Stimulated activated CD8-positive, alpha-beta memory T cell treated with anti-CD3 and anti-CD28 coated beads, Interleukin-15, amount 100 ng/mL, for 1 hour (primary cell): ENCODE results near the gene CHAC1.

Experiments
- DNase-seq: peaks from one replicate; pipeline ENCODE4 v3.0.0-alpha.2; 2020; ENCODE audit warnings: low read depth

CHAC1 gene, protein sequence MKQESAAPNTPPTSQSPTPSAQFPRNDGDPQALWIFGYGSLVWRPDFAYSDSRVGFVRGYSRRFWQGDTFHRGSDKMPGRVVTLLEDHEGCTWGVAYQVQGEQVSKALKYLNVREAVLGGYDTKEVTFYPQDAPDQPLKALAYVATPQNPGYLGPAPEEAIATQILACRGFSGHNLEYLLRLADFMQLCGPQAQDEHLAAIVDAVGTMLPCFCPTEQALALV

DNA sequence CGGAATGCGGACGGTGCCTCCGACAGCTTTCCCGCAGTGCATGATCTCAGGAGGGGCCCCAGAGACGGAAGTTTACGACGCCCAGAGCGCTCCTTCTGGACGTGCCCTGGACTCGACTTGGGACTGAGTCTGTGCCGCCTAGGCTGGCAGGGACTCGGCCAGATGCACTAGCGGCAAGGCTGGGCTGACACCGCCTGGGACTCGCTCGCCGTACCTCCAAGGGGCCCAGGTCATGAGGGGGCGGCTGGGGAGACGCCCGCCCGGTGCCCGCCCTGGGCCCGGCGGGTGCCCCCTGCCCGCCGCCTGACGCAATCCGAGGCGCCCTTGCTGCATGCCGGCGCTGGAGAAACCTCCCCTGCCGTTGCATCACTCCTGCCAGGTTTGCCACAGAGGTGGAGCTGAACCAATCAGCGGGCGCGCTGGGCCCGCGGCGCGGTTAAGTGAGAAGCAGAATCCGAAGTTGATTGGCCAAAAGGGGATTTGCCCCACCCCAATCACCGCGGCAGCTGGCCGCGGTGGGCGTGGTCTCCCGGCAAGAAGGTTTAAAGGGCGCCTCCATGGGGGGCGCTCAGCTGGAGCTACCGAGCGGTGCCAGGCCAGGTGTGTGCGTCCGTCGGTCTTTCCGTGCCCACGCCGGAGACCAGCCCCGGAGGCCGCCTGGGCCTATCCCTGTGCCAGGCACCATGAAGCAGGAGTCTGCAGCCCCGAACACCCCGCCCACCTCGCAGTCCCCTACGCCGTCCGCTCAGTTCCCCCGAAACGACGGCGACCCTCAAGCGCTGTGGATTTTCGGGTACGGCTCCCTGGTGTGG lies at the start of gene CHAC1:
CHAC1 (plus strand) TSS at position 571 of the 812 bp plus-strand sequence; CDS start at position 684, 113 bp downstream.
- DNase-seq = peak; percentile 85

GRCh38 chr15:40904552-40905201 lies 48.6 kb upstream of the CHAC1 start:
- DNase-seq = no peak

- peak; percentile 58 for DNase-seq
Observed at GRCh38 chr15:40906091-40906990, 46.9 kb upstream of the CHAC1 start.

DNA sequence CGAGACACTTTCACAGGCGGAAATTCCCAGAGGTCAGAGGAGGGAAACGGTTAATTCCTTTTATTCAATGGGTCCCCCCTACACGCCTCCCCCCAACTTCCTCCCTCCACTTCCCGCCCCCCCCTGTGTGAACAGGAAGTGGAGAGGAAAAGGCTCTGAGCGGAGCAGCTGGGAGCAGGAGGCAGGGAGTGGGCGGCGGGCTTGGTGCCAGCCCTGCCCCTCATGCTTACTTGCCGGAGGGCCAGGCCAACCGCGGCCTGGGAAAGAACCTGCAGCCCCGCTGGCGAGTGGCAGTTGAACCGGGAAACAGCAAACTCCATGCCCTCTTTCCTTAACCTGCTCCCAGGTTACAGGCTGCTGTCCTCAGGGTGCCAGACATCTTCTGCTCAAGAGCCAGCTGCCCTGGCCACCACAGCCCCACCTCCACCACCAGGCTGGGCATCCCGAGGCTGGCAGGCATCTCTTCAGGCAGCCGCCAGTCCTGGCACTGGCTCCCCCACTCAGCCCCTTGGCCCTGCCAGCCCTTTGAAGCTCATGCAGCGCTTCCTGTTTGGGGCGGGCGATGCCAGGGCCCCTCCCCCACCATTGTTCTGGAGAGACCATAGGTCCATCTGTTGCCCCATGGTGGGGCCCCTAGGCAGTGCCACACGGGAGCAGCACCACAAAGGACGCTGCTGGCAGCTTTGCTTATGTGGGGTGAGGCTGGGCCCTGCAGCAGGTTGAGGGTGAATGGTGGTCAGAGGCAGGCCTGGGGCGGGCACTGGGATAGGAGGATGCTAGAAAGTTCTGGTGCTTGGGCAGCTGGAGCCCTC lies 46.1 kb upstream of the CHAC1 start:
- no peak for DNase-seq

- DNase-seq = no peak
Observed at GRCh38 chr15:40908095-40908494, 45.2 kb upstream of the CHAC1 start.

DNA sequence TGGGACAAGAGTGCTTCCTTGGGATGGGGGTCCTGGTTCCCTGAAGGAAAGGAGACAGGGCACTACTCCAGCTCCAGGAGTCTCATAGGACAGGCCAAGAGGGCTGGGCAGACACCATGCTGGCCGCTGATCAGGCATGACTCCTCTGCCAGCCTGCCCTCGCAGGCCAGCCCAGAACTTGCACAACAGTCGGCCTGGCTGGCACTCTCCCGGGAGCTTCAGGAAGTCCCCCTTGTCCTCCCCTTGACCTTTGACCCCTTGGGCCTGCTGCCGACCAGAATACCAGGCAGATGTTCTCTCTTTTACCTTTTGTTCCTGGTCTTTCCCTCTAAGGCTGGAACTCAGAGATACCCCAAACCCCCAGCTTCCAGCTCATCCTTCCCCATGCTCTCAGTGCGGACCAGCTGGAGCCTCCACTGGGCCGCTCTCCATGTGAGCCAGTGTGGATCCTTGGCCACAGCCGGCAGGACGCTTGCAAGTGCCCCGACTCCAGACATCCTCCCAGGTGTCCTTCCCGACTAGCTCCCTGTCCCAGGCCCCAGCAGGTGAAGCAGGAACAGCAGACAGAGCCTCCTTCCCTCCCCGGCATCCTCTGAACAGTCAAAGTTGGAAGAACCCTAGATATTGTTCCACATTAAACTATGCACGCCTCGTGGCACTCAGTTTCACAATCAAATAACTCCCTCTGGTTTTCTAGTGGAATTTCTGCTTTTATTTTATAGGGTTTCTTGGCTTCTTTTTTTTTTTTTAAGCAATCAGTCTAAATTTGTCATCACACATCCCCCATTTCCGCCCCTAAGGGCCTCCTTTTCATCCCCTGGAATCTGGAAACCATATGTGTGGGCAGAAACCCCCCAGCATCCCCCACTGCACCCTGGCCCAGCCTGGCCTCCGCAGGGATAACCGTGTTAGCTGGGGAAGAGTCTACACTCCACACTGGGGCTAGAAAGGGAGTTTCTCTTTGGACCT lies 43.3 kb upstream of the CHAC1 start:
- DNase-seq = no peak

GRCh38 chr15:40911141-40911540 lies 42.1 kb upstream of the CHAC1 start:
- DNase-seq = no peak

DNA sequence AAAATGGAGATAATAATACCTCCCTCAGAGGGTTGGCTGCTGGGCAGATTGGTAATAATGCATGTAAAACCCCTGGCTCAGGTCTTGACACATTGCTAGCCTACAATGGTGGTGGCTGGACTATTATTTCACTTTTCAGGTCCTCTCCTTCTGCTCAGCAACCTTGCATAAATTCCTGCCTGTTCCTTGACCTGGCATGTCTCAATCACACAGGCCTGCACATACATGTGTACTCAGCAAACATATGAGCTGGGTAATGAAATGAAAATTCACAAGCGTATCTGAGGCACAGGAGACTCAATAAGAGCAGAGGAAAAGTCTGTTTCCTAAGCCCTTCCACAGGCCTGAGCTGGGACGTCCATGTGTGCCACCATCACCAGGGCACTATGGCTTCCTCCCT lies 41.6 kb upstream of the CHAC1 start:
- no peak for DNase-seq

DNA sequence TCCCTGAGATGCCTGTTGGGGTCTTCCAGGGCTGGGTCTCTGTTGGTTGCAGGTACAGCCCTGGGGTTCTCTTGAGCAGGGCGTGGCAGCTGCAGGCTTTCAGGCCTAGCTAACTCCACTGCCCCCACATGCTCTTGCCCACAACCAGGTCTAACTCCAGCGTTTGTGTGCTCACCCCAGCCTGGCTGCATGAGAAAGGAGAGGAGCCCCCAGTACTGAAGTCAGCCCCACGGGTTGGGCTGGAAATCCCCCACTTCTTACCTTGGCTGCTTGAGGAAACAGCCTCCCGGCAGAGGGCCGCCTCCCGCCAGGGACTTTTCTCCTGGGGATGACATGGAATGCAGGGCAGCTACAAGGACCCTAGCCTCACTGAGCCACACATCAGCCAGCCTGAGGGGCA lies 40.8 kb upstream of the CHAC1 start:
- no peak for DNase-seq

DNA sequence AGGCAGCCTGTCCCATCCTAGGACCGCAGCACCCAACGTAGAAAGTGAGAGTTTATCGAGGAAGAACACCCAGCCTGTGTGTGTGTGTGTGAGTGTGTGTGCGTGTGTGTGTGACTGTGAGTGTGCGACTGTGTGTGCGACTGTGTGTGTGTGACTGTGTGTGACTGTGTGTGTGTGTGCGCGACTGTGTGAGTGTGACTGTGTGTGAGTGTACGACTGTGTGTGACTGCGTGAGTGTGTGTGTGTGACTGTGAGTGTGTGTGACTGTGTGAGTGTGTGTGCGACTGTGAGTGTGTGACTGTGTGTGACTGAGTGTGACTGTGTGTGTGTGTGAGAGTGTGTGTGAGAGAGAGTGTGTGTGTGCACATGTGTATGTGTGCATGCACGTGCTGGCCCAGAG lies 39.3 kb upstream of the CHAC1 start:
- no peak for DNase-seq

DNA sequence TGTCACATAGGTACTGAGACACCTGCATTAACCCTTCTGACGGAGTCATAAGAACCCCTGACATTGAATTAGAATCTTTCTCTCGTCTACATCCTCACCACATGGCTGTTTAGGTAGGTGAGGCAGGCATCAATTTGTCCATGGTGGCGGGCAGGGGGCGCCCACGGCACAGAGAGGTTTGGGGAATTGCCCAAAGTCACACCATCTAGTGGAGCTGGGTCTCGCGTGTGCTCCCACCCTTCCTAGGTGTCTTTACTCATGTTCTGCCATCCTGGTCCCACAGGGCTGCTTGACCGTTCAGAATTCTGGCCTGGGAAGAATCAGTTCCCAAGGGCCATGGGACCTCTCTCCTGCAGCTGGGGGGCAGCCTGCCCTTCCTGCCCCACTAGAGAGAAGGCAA lies 38.8 kb upstream of the CHAC1 start:
- DNase-seq = no peak

DNA sequence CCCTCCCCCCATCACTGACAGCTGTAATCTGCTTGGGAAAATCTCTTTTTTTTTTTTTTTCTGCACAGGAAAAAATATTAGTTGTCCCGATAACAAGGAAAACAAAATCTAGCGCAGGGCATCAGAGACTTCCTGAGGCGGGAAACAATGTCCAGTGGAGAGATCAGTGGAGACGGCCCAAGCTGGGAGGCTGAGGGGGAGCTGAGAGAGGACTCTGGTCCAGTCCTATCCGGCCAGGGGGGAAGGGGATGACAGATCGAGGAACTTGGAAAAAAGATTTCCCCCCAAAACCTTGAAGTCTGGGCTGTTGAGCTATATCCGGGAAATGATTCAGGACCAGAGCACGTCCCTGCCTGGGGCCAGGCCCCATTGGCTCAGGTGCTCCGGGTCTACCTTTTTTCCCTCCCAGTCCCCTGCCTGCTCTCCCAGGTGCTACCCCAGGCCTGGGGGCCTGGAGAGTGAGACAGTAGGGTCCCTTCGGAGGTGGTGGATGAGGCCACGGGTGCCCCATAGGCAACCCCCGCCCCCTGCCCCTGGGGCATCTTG lies 38.1 kb upstream of the CHAC1 start:
- no peak for DNase-seq

DNA sequence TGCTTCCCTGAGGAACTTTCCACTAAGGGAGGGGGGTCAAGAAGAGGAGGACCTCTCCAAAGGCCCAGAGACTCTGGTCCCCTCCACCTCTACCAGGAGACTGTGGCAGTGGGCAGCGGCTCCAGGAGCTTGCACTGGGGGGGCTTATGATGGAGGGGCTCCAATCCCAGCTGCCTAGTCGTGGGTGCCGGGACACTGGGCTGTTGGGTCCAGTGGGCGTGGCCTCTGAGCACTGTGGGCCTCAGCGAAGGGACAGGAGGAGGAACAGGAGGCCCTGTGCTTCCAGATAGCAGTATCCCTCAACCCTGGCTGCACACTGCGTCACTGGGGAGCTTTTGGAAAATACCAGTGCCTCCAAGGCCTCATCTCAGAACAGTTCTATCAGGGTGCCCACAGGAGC lies 37.6 kb upstream of the CHAC1 start:
- no peak for DNase-seq

GRCh38 chr15:40917585-40917984 lies 35.7 kb upstream of the CHAC1 start:
- DNase-seq = no peak

DNA sequence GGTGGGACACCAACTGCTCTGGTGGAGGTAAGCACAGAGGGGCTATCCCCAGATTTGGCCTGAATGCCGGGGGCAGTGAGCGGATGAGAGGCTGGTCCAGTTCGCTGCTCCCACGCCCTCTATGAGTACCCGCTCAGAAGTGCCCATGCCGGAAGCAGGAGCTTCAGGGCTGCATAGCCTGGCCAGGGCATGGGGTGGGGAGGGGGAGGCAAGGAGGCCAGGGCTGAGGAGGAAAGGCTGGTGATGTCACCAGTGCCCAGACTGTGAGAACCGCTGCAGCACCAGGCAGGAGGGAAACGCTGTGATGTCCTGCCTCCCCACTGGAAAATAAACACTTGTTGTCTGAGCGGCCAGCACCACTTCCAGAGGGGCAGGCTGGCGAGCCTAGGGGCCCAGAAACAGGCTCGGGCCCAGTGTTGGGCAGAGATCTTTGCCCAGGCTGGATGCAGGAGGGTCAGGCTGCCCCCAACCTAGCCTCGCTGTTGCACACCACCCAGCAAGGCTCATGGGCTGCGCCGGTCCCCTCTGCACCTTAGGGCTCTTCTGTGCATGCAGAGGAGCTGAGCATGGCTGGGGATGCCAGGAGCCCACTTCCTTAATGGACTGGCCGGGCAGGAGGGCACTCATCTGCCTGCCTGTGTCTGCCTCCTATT lies 35.0 kb upstream of the CHAC1 start:
- DNase-seq = no peak

DNA sequence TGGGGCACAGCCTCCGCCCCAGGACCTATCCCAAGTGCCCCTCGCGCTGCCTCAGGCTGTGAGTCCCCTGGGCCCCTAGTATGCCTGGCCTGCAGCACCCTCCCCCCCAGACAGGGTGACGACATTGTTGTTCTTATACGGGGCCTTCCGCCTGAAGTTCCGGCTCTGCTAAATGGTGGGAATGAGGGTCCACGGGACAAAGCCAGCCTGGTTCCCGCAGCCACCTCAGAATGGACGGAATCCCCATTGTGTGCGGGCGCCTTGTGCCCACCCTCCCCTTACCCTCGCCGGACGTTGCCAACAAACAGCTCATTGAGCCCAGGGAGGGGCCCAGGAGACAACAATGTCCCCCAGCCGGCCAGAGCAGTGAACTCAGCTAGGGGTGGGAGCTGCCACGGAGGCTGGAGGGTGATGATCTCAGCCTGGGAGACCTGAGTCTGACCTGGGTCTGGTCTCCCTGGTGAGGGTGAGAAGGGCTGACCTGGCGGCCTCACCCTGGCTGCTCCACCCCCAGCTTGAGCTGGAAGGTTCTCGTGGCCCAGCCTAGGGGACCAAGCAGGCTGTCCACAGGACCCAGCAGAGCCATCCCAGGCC lies 34.4 kb upstream of the CHAC1 start:
- no peak for DNase-seq

DNA sequence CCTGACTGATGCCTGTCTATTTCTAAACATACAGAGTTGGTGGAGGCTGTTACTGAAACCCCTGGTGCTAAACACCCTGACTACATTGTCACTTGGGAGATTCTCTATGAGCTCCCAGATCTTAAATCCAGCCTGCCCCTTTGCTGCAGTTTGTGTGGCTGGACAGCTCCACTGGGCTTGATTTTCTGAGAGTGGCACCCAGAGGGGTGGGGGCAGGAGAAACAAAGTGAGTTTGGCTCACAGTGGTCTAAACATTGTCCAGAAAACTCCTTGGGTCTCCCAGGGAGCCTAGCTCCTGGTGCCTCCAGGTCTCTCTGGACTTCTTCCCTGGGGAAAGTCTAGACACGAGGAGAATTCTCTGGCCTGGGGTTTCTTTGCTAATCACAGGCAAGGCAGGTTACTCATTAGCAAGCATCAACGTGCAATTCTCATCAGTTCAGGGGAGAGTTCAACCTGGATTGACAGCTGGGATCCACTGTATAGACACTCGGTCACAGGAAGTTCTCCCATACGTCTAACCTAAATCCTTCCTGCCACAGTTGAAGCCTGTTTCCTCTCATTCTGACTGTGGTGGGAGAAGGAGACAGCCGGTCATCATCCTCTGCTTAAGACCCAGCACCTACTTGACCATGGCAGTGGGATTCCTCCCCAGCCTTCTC lies 31.2 kb upstream of the CHAC1 start:
- no peak for DNase-seq

DNA sequence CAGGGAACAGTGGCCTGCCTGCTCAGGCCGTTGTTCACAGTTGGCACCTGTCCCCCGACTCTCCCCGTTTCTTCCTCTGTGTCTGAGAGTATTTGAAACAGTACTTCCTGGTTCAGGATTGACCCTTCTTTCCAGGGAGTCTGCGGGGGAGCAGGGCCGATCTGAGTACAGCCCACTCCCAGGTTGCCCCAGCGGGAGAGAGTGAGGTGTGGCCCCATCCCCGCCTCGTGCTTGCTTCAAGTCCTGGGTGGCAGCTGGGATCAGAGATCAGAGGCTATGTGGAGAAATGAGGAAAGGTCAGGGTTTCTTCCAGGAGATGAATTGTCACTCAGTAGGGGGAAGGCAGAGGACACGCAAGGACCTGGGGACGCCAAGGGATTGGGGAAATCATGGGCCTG lies 30.7 kb upstream of the CHAC1 start:
- DNase-seq = no peak
